ENCODE results near the gene PLA2G4B. TPM values are rescaled to one million over a fixed set of nuclear protein-coding genes. Genes with fewer than 3 reads are reported as not detected.

Gene PLA2G4B
- total RNA-seq, 6 experiments from 2014 or later = 0.31 to 7.3 (median 4.7) TPM

DNA sequence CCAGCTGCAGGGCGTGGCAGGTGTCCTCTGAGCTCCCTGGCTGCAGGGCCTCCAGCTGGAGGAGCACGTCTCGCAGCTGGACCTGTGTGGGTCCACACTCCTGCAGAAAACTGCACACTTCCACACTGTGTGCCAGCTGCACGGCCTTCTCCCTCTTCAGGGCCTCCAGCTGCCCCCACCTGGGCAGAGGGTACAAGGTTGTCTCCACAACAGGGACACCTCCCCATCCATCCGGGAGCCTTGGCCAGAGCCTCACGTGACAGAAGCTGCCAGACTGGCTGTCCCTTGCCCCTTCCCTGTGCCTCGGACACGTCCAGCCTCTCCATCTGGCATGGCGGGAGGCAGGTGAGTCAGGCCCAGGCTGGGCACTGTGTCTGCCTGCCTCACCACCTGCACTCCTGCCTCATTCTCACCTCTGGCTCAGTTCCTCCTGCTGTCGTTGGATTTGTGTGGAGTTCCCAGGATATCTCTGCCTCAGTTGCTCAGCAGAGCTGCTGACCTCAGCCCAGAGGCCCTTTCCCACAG, 40.7 kb downstream of the PLA2G4B start:
- TF ChIP-seq, protein P1, sequence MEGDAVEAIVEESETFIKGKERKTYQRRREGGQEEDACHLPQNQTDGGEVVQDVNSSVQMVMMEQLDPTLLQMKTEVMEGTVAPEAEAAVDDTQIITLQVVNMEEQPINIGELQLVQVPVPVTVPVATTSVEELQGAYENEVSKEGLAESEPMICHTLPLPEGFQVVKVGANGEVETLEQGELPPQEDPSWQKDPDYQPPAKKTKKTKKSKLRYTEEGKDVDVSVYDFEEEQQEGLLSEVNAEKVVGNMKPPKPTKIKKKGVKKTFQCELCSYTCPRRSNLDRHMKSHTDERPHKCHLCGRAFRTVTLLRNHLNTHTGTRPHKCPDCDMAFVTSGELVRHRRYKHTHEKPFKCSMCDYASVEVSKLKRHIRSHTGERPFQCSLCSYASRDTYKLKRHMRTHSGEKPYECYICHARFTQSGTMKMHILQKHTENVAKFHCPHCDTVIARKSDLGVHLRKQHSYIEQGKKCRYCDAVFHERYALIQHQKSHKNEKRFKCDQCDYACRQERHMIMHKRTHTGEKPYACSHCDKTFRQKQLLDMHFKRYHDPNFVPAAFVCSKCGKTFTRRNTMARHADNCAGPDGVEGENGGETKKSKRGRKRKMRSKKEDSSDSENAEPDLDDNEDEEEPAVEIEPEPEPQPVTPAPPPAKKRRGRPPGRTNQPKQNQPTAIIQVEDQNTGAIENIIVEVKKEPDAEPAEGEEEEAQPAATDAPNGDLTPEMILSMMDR (IDR thresholded peaks at IDR 0.05) = no peak
- TF ChIP-seq POLR2A (IDR thresholded peaks at IDR 0.05) = no peak
- 80% methylated on average over 7 of the region's 10 CpGs for WGBS (ENCODE audit: insufficient coverage, low coverage, low lambda C conversion rate, missing lambda C conversion rate)
- Histone ChIP-seq H3K9me3 (no peaks in the 10 kb centered on the region), H3K4me3 (no peak overlapping the region), H3K27ac (no peak overlapping the region), H3K36me3 (no peaks in the 10 kb centered on the region), H3K4me1 (peaks cover 0 to 44% (median 22%) of the 10 kb centered on the region in 4 donors), H3K27me3 (no peaks in the 10 kb centered on the region)
- ATAC-seq (no peak), DNase-seq (no peak)
- intact Hi-C loops (cut with DNase I) = no loop called here

DNA sequence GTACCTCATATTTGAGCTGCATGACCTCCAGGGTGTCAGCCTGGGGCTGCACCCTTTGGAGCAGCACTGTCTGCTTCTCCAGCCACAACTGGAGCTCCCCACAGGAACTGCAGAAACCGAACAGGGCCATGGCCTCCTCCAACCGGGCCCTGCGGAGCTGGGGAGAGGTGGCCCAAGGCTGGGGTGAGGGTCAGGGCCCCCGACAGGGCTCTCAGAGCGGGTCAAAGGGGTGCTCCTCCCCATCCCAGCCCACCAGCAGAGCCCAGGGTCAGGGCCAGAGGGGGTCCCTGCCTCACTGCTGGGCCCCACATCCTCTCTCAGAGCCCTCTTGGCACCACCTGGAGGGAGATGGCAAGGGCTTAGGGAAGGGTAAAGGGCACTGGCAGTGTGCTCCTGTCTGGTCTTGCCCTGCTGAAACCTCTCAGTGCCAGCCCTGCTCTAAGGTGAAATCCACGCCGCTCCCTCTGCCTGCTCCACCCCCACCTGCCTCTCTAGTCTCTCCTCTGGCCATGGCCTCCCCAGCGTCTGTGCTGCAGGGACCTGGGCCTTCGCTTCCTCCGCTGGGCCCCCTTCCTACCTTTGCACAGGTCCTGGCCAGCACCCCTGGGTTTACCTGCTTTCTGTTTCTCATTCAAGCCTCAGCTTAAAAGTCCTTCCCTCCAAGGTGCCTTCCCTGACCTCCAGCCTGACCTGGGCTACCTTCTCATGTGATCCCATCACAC, 41.7 kb downstream of the PLA2G4B start:
- ATAC-seq = peak; percentile 2 to 55 (median 38)
- Histone ChIP-seq H3K27ac (no peak overlapping the region), H3K36me3 (no peaks in the 10 kb centered on the region), H3K4me1 (peaks cover 0 to 51% (median 25%) of the 10 kb centered on the region in 4 donors), H3K4me3 (no peak overlapping the region), H3K27me3 (no peaks in the 10 kb centered on the region), H3K9me3 (no peaks in the 10 kb centered on the region)
- intact Hi-C loops (cut with DNase I) = no loop called here
- TF ChIP-seq POLR2A (IDR thresholded peaks at IDR 0.05) = no peak
- TF ChIP-seq, protein P1 (IDR thresholded peaks at IDR 0.05) = no peak
- DNase-seq = peak in 2 of 3 donors; percentile 21 to 75
- 51% methylated on average over 5 of the region's 10 CpGs for WGBS (ENCODE audit: insufficient coverage, low coverage, low lambda C conversion rate, missing lambda C conversion rate)

DNA sequence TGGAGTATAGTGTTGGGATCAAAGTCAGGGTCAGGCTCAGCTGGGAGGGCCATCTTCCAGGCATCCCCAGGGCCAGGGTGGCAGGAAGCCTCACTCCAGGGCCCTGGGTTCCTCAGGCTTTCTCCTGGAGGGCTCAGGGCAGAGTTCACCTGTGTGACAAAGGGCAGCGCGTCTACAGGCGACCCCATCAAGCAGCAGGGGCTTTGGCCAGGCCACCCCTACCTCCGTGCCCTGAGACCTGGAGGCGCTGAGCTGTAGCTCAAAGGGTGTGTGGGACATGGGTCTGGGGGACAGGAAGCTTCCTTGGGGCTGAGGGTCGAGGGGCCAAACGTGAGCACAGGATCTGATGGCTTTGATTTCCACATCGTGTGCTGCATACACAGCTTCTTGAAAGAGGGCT, 42.4 kb downstream of the PLA2G4B start:
- Histone ChIP-seq H3K36me3 (no peaks in the 10 kb centered on the region), H3K27me3 (no peaks in the 10 kb centered on the region), H3K27ac (peak overlapping the region in 1 of 3 donors; percentile 18), H3K4me1 (peaks cover 0 to 52% (median 25%) of the 10 kb centered on the region in 4 donors), H3K9me3 (no peaks in the 10 kb centered on the region), H3K4me3 (no peak overlapping the region)
- DNase-seq (no peak), ATAC-seq (no peak)
- 21% methylated on average over 3 of the region's 8 CpGs for WGBS (ENCODE audit: insufficient coverage, low coverage, low lambda C conversion rate, missing lambda C conversion rate)
- TF ChIP-seq, protein P1 (IDR thresholded peaks at IDR 0.05) = no peak
- no peak for TF ChIP-seq POLR2A (IDR thresholded peaks at IDR 0.05)
- intact Hi-C loops (cut with DNase I) = no loop called here

DNA sequence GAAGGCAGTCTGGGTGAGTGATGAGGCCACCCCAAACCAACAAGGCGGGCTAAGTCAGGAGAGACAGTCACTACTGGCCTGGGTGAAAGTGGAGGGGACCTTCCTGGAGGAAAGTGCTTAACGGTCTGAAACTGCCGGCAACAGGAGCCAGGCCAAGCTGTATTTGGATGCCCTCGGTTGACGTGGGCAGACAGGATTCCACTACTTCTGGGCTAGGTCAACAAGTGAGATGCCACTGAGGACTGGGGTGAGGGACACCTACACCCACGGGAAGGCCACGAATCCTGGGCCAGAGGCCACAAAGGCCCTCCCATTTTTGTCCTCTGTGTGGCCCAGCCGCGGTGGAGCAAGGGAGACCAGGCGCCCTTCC, 42.9 kb downstream of the PLA2G4B start:
- TF ChIP-seq POLR2A (IDR thresholded peaks at IDR 0.05) = no peak
- TF ChIP-seq, protein P1 (IDR thresholded peaks at IDR 0.05) = no peak
- Histone ChIP-seq H3K27ac (peak overlapping the region in 1 of 3 donors; percentile 18), H3K27me3 (no peaks in the 10 kb centered on the region), H3K9me3 (no peaks in the 10 kb centered on the region), H3K36me3 (no peaks in the 10 kb centered on the region), H3K4me1 (peaks cover 0 to 52% (median 25%) of the 10 kb centered on the region in 4 donors), H3K4me3 (no peak overlapping the region)
- peak; percentile 39 to 80 (median 78) for DNase-seq
- peak; percentile 26 to 54 (median 38) for ATAC-seq
- WGBS (ENCODE audit: insufficient coverage, low coverage, low lambda C conversion rate, missing lambda C conversion rate) = 7% methylated on average over 7 of the region's 10 CpGs
- intact Hi-C loops (cut with DNase I) = no loop called here
